GM18526 (cell line): ENCODE data around the gene SCRN3.

Experiments used
- POLR2A ChIP-seq: IDR thresholded peaks from 3 replicates; pipeline ENCODE4 v1.6.1; 2011; ENCODE audit not compliant: insufficient read length; ENCODE audit errors: extremely low read depth

SCRN3 gene

DNA sequence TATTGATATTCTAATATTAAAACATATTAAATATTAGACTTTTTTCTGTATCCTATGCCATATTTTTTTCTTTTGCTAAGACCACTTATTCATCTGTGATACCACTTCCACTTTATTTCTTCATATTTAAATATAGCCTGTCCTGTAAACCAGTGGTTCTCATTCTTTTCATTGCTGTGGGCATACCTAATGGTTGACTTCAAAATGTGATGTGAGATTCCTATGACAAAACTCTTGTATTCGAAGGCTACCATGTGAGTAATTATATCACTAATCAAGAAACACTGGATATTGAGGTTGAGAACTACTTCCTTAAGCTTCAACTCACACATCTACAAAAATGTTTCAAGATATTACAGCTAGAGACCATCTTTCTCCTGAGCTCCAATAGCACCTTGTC is 3.6 kb downstream of the SCRN3 start:
- no peak for TF ChIP-seq POLR2A

DNA sequence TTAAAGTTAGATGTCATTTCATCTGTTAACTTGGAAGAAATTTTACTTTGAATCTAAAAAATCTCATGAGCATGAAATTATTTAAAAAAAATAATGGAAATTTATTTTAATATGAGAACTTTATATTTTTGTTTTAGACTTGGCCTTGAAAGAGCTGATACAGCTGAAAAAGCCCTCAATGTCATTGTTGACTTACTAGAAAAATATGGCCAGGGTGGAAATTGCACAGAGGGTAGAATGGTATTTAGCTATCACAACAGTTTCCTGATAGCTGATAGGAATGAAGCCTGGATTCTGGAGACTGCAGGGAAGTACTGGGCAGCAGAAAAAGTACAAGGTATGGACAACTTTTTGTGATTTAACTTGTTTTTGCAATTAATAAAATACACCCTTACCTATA is 5.3 kb downstream of the SCRN3 start:
- no peak for TF ChIP-seq POLR2A

DNA sequence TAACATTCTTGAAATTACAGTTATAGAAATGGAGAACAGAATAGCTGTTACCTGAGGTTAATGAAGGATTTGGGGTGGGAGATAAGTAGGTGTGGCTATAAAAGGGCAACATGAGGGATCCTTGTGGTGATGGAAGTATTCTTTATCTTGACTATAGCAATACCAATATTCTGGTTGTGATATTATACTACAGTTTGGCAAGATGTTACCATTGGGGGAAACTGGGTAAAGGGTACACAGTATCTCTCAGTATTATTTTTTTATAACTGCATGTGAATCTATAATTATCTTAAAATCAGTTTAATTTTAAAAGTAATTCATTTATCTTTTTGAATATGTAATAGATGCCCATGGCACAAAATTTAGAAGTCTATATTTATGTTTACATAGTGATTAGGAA is 8.1 kb downstream of the SCRN3 start:
- TF ChIP-seq POLR2A, result no peak

DNA sequence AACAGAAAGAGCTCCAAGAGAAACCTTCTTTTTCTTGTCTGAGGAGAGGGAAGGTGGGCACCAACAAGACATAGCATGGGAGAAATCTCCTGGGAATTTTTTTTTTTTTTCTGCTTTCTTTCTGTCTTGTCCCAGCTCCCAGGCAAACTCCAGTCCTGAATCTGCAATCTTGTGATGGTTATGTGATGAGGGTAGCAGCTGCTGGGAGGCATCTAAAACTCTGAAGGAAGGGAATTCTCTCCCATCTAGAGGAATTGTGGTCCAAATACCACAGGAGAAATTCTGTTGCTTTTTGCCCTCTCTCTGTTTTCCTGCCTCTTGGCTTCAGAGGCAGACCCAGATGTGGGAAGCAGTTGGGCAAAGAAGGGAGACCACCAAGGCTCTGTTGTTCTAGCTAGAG is 16.7 kb downstream of the SCRN3 start:
- no peak for TF ChIP-seq POLR2A

DNA sequence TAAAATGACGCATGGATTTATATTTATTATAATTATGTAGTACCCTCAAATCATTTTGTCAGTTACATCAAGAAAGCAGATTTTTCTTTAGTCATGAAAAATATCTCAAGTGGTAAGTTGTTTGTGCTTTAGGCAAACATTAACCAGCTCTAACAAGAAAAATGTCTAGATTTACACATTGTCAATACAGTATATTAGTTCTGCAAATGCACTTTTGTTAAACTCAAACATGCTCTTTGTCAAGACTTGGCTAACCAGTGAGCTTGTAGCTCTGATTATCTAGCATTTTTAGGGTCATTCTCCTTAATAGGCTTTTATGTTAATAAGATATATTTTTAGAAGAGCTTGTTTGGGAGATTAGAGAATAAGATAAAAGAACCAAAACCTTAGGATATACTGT is 32.7 kb downstream of the SCRN3 start:
- no peak for TF ChIP-seq POLR2A

DNA sequence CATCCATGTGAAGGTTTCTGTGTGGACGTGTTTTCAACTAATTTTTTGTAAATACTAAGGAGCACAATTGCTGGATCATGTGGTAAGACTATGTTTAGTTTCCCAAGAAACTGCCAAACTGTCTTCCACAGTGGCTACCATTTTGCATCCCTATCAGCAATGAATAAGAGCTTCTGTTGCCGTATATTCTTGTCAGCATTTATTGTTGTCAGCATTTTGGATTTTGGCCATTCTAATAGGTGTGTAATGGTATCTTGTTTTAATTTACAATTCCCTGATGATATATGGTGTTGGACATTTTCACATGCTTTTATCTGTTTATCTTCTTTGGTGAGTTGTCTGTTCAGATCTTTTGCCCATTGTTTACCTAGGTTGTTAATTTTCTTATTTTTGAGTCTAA is 34.5 kb downstream of the SCRN3 start:
- no peak for TF ChIP-seq POLR2A

DNA sequence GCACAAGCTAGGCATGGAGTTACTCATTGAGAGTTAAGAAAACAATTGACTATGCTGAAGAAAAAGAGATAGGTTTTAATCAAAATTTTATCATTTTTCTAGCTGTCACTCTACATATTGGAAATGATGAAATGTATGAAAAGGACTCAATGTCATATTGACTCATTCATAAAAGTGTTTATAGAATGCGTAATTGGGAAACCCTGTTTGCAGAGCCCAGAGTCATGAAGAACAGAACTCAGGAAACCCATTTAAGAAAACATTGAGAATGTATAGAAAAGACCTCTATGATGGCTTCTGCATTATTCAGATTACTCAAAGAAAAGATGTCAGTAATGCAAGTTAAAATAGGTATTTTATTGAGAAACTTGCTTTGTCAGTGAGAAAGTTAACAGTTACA is 36.4 kb downstream of the SCRN3 start:
- TF ChIP-seq POLR2A, result no peak

DNA sequence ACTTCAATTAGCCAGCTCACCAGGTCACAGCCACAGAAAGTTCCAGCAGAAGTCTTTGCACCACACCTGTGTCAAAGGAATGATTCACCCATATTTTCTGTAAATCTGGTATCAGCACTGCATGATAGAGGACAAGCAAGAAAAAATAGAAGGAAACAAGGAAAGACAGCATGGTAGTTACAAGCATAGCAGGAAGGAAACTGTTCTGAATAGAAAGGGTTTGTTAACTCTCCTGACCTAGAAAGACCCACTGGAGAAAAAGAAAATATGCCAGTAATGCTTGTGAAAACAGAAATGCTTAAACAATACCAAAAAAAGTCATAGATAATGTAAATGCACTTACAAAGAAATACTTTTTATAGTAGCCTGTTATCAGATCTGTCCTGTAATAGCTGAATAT is 40.8 kb downstream of the SCRN3 start:
- TF ChIP-seq POLR2A, result no peak

DNA sequence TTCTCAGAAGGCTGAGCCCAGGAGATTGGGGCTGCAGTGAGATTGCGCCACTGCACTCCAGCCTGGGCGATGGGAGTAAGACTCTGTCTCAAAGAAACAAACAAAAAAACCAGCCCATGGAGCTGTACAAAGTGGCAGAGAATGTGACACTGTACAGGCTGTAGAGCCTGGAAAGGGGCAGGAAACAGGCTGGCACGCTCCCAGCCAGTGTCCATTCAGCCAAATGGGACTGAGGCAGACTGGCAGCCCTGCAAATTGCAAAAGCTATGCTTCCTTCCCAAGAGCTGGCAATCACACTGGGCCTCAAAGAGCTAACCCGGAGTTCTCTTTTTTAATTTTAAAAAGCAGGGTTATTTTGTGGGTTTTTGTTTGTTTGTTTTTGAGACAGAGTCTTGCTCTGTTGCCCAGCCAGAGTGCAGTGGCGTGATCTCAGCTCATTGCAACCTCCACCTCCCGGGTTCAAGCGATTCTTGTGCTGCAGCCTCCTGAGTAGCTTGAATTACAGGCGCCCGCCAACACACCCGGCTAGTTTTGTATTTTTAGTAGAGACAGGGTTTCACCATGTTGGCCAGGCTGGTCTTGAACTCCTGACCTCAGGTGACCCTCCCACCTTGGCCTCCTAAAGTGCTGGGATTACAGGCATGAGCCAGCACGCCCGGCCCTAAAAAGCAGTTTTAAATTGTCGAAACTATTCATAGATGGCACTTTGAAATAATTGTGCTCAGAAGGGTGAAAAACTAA is 42.8 kb downstream of the SCRN3 start:
- no peak for TF ChIP-seq POLR2A

DNA sequence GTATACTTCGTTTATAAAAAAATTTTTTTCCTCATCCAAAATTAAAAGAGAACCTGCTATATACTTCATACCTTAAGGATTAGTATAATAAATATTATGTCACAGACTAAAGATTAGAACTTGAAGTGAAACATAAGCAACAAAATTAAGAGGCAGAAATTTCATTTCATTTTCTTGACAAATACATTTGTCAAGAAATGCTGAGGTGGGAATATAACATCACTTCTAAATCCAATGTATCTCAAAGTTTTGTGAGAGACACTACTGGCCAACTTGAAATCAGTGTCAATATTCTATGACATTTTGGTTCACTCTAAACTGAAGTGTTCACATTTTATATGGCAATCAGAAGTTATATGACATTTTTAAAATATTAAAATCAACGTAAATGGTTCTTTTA is 43.8 kb downstream of the SCRN3 start:
- TF ChIP-seq POLR2A, result no peak

DNA sequence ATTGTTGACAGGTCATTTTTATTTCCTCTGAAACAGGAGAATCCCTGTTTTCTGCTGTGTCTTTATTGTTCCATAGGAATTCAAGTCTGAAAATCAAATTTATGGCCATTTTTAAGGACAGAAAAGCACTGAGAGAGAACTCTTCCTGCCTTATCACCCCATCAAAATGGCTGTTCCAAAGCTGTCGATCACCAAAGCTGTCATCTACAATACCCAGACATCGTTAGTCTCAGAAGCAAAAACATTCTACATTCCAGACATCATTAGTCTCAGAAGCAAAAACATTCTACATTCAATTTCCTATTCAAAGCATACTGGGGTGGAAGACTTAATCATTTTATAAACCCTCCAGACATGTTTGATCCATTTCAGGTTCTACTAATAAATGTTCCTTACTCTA is 44.4 kb downstream of the SCRN3 start:
- no peak for TF ChIP-seq POLR2A

DNA sequence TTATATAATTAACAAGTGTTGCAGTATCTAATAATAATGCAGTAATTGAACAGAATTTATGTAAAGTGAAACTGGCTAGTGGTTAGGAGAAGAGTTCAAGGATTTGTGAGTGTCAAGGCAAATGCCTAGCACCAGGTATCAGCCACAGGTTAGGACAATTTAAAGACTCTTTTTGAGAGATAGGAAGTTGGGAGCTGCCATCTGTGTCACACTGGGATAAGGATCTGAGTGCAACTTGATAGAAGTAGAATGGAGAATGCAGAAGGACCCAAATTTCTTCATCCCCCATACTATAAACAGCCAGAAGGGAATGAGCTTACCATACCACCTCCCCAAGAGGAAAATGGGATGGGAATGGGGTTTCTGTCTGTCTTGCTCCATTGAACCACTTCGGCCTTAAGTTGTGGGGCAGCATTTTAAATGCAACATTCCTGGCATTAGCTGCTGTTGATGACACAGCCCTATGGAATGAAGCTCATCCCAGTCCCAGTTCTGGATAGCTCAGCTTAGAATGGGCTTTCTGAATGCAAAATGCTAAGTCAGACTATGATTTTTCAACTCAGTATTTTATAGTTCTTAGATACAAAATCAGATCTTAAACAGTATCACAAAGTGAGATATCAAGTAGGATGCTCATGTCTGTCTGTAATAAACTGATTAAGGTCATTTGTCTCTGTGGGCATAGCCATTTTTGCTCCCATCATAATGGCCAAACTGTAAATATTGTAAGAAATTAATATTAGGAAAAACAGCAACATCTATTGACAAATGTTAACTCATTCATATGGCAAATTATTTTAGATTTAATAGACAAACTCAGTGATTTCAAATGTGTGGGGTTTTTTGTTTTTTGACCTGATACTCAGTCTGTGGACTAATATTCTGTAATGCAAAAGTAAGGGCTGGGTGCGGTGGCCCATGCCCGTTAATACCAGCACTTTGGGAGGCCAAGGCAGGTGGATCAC is 47.3 kb downstream of the SCRN3 start:
- no peak for TF ChIP-seq POLR2A

DNA sequence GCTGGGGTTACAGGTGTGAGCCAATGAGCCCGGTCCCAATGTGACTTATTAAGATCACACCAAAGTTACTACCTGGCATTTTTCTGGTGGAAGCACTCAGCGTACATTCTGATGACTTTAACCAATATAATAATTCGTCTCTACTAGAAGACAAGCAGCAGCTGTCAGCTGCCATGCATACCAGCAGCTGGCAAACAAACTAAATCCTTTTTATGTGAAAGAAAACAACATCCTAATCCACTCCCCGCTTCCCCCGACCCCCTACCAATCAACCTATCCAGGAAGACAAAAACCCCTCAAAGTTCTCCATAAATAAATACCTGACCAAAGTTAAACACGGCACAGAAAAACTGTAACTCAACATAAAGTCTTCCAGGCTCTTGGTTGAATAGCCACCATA is 49.2 kb downstream of the SCRN3 start:
- no peak for TF ChIP-seq POLR2A

DNA sequence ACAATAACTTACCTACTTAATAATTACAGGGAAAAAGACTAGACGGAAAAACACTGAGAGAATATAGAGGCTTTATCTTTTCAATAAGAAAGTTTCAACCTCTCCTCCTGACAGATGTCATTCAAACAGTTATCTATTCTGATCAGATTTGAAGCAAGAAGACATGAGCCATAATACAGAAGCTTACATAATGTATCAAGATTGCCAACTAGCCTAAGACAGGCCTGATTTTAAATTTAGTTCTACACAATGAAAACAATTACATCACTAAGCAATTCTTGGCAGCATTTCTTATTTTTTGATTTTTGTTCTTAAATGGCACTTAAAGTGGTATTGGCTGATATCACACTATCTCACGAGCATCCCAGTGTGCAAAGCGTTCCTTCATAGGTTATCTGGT is 49.7 kb downstream of the SCRN3 start:
- no peak for TF ChIP-seq POLR2A

DNA sequence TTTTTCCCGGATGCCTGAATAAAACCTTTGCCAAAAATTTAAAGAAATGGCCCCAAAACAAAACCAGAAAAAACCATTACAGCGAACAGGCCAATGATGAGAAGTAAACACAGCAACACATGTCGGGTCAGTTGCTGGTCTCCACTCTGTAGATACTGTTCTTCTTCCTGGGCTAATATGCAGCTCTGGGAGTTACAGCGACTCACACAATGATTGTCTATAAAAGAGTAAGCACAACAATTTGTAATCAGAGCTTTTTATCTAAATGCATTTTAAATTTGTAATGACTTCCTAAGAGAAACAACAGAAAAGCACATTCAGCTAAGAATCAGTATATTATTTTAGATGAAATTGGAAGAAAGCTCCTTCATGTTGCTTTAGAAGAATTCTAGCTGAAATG is 51.0 kb downstream of the SCRN3 start:
- no peak for TF ChIP-seq POLR2A

DNA sequence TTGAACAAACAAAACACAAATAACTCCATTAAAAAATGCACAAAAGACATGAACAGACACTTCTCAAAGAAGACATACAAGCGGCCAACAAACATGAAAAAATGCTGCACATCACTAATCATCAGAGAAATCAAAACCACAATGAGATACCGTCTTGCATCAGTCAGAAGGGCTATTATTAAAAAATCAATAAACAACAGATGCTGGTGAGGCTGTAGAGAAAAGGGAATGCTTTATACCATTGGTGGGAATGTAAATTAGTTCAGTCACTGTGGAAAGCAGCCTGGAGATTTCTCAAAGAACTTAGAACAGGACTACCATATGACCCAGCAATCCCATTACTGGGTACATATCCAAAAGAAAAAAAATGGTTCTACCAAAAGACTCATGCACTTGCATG is 53.5 kb downstream of the SCRN3 start:
- TF ChIP-seq POLR2A, result no peak
